Neural progenitor cell (in vitro differentiated cells): Measurements from ENCODE around the gene CNGA3. TPM values are rescaled to one million over a fixed set of nuclear protein-coding genes. Genes with fewer than 3 reads are reported as not detected.

Experiments
- DNase-seq: peaks from one replicate; pipeline ENCODE4 v3.0.0-alpha.2; 2016; ENCODE audit warnings: low spot score
- H2AFZ ChIP-seq: fragments of 200-600 bp; sonication (generic); replicated peaks from 2 replicates; pipeline ENCODE4 v1.6.1; 2016; ENCODE audit warnings: antibody characterized with exemption
- H3F3A ChIP-seq: fragments of 200-600 bp; sonication (generic); 2 replicates; pipeline ENCODE4 v1.6.1; 2016; ENCODE audit warnings: antibody characterized with exemption, low read depth
- H3K27ac ChIP-seq: fragments of 200-600 bp; sonication (generic); 2 replicates; pipeline ENCODE4 v1.5.1; 2016; ENCODE audit warnings: mild to moderate bottlenecking
- H3K27me3 ChIP-seq: fragments of 200-600 bp; sonication (generic); 2 replicates; pipeline ENCODE4 v1.6.1; 2016; ENCODE audit warnings: mild to moderate bottlenecking, moderate library complexity
- H3K36me3 ChIP-seq: fragments of 200-600 bp; sonication (generic); 2 replicates; pipeline ENCODE4 v1.5.1; 2016
- H3K4me1 ChIP-seq: fragments of 200-600 bp; sonication (generic); 2 replicates; pipeline ENCODE4 v1.6.1; 2016; ENCODE audit warnings: mixed run types
- H3K4me2 ChIP-seq: fragments of 200-600 bp; sonication (generic); 2 replicates; pipeline ENCODE4 v1.6.1; 2016
- H3K4me3 ChIP-seq: fragments of 200-600 bp; sonication (generic); 2 replicates; pipeline ENCODE4 v1.5.1; 2016
- H3K79me2 ChIP-seq: fragments of 200-600 bp; sonication (generic); 2 replicates; pipeline ENCODE4 v1.6.1; 2016; ENCODE audit warnings: low read depth
- H3K9ac ChIP-seq: fragments of 200-600 bp; sonication (generic); 2 replicates; pipeline ENCODE4 v1.6.1; 2016
- H3K9me3 ChIP-seq: fragments of 200-600 bp; sonication (generic); 2 replicates; pipeline ENCODE4 v1.5.1; 2016; ENCODE audit warnings: low read depth
- H4K20me1 ChIP-seq: fragments of 200-600 bp; sonication (generic); 2 replicates; pipeline ENCODE4 v1.6.1; 2016; ENCODE audit warnings: low read depth
- H3K27ac Mint-ChIP-seq: 3 replicates; pipeline ENCODE4 v1.8.0; 2021; ENCODE audit warnings: mixed read lengths
- H3K27me3 Mint-ChIP-seq: 2 replicates; pipeline ENCODE4 v1.8.0; 2022; ENCODE audit warnings: low read depth, mild to moderate bottlenecking, inconsistent platforms, moderate library complexity, mixed read lengths; ENCODE audit not compliant: insufficient read depth
- H3K36me3 Mint-ChIP-seq: 3 replicates; pipeline ENCODE4 v1.8.0; 2021; ENCODE audit warnings: mixed read lengths
- H3K4me1 Mint-ChIP-seq: 3 replicates; pipeline ENCODE4 v1.8.0; 2021; ENCODE audit warnings: mixed read lengths
- H3K4me3 Mint-ChIP-seq: 3 replicates; pipeline ENCODE4 v1.8.0; 2021; ENCODE audit warnings: mild to moderate bottlenecking, moderate library complexity, mixed read lengths
- H3K9me3 Mint-ChIP-seq: 3 replicates; pipeline ENCODE4 v1.8.0; 2020; ENCODE audit warnings: mixed read lengths
- CTCF ChIP-seq: fragments of 200-600 bp; sonication (generic); IDR thresholded peaks from 2 replicates; pipeline ENCODE4 v1.5.1; 2017; ENCODE audit warnings: antibody characterized with exemption, mild to moderate bottlenecking
- EZH2 ChIP-seq: fragments of 200-600 bp; sonication (generic); IDR thresholded peaks from 2 replicates; pipeline ENCODE4 v1.6.1; 2017; ENCODE audit warnings: antibody characterized with exemption, mild to moderate bottlenecking, moderate library complexity
- EZH2phosphoT487 ChIP-seq: fragments of 200-600 bp; sonication (generic); IDR thresholded peaks from 2 replicates; pipeline ENCODE4 v1.6.1; 2017; ENCODE audit warnings: antibody characterized with exemption
- total RNA-seq: library from RNA; depleted of rRNA; stranded (reverse); fragments of >200 nt; gene quantifications from 2 replicates; pipeline ENCODE4 v1.2.3, GENCODE V29; 2015; ENCODE audit warnings: low replicate concordance

CNGA3 gene
- total RNA-seq, 1 donor from 2014 or later: not detected

- Mint-ChIP-seq H3K4me3 (no peak overlapping the region), H3K27ac (no peak overlapping the region), H3K27me3 (no peaks in the 10 kb centered on the region), H3K9me3 (no peaks in the 10 kb centered on the region), H3K36me3 (no peaks in the 10 kb centered on the region), H3K4me1 (no peaks in the 10 kb centered on the region)
- Histone ChIP-seq H3K4me3 (no peak overlapping the region), H3K4me2 (no peak overlapping the region), H3K36me3 (no peaks in the 10 kb centered on the region), H3K27me3 (no peaks in the 10 kb centered on the region), H3K9ac (no peak overlapping the region), H3K79me2 (no peaks in the 10 kb centered on the region), H3K9me3 (no peaks in the 10 kb centered on the region), H3F3A (no peaks in the 10 kb centered on the region), H2AFZ (no peak overlapping the region), H3K27ac (no peak overlapping the region), H3K4me1 (no peaks in the 10 kb centered on the region), H4K20me1 (no peaks in the 10 kb centered on the region)
- DNase-seq: no peak
- TF ChIP-seq CTCF (no peak), EZH2 (no peak), EZH2phosphoT487 (no peak)
Measured at GRCh38 chr2:98395977-98396376, 49.7 kb downstream of the CNGA3 start.

- H3K9ac ChIP-seq: no peak overlapping the region
- no peaks in the 10 kb centered on the region for H3K4me1 ChIP-seq
- Mint-ChIP-seq H3K27ac (no peak overlapping the region), H3K36me3 (no peaks in the 10 kb centered on the region), H3K9me3 (no peaks in the 10 kb centered on the region), H3K4me1 (no peaks in the 10 kb centered on the region), H3K27me3 (no peaks in the 10 kb centered on the region), H3K4me3 (no peak overlapping the region)
- TF ChIP-seq EZH2phosphoT487: no peak
- no peak for TF ChIP-seq EZH2
- TF ChIP-seq CTCF: no peak
- no peak for DNase-seq
- no peaks in the 10 kb centered on the region for H3K9me3 ChIP-seq
- H3K27me3 ChIP-seq: no peaks in the 10 kb centered on the region
- no peaks in the 10 kb centered on the region for H4K20me1 ChIP-seq
- no peak overlapping the region for H2AFZ ChIP-seq
- no peak overlapping the region for H3K4me3 ChIP-seq
- no peaks in the 10 kb centered on the region for H3K36me3 ChIP-seq
- H3K4me2 ChIP-seq: no peak overlapping the region
- no peak overlapping the region for H3K27ac ChIP-seq
- no peaks in the 10 kb centered on the region for H3K79me2 ChIP-seq
- H3F3A ChIP-seq: no peaks in the 10 kb centered on the region
Measured at GRCh38 chr2:98396745-98397355, 50.6 kb downstream of the CNGA3 start.

GRCh38 chr2:98399140-98399539 lies 52.9 kb downstream of the CNGA3 start:
- DNase-seq: no peak
- Histone ChIP-seq H3K27me3 (no peaks in the 10 kb centered on the region), H3K27ac (no peak overlapping the region), H3K4me2 (no peak overlapping the region), H3F3A (no peaks in the 10 kb centered on the region), H3K4me3 (no peak overlapping the region), H2AFZ (no peak overlapping the region), H3K4me1 (no peaks in the 10 kb centered on the region), H3K9ac (no peak overlapping the region), H3K79me2 (no peaks in the 10 kb centered on the region), H3K9me3 (no peaks in the 10 kb centered on the region), H3K36me3 (no peaks in the 10 kb centered on the region), H4K20me1 (no peaks in the 10 kb centered on the region)
- TF ChIP-seq EZH2: no peak
- no peak for TF ChIP-seq CTCF
- no peak for TF ChIP-seq EZH2phosphoT487
- Mint-ChIP-seq H3K36me3 (no peaks in the 10 kb centered on the region), H3K27ac (no peak overlapping the region), H3K4me1 (no peaks in the 10 kb centered on the region), H3K9me3 (no peaks in the 10 kb centered on the region), H3K4me3 (no peak overlapping the region), H3K27me3 (no peaks in the 10 kb centered on the region)
